EH (cell line): ENCODE measurements around the gene OR52D1.

Experiments used
- DNase-seq: peaks from one replicate; pipeline ENCODE4 v3.0.0-alpha.2; 2015; ENCODE audit warnings: low read depth

OR52D1 gene

DNA sequence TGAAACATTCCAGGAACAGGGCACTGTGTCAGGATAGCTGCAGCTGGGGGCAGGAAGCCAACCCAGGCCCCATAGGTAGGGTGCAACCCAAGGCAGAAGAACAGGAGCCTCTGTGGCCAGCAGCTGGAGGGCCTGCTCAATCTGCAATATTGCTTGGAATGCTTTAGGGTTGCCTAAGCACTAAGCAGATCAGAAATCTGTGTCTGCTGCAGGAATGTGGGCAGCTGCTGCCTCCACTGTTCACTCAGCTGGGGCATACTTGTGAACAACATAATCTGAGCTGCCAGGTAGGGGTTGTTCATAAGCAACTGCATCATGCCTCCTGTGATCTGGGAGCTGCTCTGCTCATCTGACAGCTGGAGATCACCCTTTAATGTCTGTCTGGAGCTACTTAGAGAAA is 26.4 kb downstream of the OR52D1 start:
- no peak for DNase-seq

GRCh38 chr11:5516599-5516998 is 28.1 kb downstream of the OR52D1 start, which contains the start of gene UBQLNL:
UBQLNL (minus strand) TSS chr11:5516699; CDS start chr11:5516441, 258 bp downstream.
- DNase-seq: no peak

DNA sequence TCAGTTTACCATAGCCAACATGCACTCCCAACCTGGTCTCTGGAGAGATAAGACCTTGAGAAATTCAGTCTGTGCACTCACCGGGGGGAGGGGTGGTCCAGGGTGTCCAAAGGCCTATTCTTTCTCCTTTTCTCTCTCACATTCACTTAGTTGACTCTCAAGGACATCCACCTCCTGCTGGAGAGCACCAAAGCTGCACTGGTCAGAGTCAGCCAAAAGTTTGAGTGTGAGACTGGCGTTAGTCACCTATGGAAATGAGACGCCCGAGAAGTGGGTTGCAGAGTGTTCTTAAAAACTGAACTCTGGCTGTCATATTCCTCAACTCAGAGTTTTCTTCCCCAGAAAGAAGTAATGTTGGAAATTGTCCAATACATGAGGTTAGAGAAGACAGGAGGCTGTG is 33.1 kb downstream of the OR52D1 start:
- no peak for DNase-seq

GRCh38 chr11:5522308-5522707 is 33.8 kb downstream of the OR52D1 start:
- DNase-seq: no peak

DNA sequence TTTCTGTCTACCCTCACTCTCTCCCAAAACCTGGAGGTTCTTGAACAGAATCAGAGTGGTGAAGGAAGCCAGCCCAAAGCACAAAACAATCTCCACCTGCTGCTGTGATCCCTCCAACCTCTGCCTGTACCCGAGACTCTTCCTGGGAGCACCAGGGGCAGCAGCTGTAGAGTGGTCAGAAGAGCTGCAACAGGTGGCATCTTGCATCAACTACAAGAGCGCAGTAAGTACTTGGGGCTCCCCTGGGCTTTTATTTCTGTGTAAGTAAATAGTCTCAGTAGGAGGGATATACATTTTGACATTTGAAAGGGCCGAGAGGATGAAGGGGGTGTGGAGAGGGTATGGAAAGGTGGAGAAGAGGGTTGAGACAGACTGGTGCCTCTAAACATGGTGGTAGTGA is 36.3 kb downstream of the OR52D1 start:
- no peak for DNase-seq

DNA sequence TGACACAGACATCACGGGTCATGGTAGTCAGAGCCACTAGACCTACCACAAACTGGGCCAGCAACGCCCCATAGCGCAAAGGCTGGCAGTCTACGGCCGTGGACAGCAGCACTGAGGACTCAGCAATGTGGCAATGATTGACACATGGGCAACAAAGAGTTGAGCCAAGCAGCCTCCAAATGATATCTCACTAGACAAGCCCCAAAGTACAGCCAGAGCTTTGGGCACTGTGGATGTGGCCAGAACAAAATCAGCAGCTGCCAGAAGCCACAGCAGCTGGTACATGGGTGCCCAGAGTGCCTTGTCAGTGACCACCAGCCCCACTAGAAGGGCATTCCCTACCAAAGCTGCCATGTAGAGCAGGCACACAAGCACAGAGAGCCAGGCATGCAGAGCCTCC is 39.2 kb downstream of the OR52D1 start:
- DNase-seq: no peak

DNA sequence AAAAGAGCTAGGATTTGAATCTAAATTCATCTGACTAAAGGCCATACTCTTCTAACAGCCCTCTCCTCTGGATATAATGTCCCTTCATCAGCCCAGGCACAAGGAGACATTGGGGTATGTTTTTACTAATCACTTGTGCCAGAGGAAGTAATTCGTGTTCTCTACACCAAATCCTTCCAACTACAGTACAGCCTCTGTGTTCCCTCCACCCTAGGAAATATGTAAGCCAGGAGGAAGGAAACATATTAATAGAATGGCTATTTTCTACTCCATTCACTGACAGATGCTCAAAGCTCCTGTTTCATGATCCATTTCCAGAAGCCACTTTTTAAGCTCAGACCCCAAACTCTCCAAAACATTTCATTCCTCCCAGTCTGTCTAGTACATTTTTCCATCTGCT is 40.0 kb downstream of the OR52D1 start:
- DNase-seq: no peak

DNA sequence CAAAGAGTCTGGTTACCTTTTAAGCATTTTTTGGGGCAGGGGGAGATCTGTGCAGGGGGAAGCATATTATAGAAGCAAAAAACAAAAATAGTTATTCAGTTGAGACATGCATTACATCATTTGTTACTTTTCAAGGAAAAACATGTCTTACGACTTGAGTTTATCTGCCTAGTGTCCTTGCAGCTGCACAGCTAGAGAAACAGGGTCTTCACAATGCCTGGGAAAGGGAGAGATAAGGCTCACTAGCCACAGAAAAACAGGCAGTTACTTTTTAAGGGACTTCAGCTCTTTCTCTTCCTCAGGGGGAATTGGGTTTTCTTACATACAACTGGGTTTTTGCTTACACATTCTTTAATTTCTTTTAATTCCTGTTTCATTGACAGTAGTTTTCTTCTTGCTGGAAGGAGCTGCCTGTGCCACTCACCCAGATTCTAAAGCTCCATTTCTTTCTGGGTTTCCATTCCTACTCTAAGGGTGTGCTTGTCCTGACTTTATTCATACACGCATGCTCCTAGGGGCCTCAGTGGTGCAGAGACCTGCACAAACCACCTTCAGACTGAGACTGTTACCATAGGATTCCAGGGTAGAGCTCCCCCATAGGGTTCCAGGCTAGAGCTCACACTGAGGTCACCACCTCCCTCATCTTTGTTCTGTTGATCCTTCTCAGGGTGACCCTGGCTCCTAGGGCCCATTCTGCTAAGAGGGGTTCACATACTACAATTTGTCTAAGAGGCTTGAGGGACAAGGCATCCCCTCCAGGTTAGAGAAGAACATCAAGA is 42.8 kb downstream of the OR52D1 start:
- DNase-seq: no peak

DNA sequence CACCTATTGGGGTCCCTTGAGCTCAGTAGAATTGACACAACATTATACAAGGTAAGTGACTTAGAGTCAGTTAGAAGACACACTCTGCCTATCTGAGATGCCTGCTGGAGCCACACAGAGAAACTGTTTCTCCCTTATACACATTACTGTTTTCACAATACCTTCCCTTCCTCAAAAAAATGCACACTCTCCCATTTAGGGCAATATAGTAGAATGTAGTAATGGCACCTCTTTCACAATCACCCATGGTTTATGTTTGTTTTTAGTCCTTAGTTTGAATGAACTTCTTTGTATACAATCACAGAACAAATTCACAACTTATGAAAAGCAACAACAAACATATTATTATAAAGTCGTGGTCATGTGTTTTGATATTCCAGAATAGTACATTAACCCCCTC is 45.6 kb downstream of the OR52D1 start:
- no peak for DNase-seq

DNA sequence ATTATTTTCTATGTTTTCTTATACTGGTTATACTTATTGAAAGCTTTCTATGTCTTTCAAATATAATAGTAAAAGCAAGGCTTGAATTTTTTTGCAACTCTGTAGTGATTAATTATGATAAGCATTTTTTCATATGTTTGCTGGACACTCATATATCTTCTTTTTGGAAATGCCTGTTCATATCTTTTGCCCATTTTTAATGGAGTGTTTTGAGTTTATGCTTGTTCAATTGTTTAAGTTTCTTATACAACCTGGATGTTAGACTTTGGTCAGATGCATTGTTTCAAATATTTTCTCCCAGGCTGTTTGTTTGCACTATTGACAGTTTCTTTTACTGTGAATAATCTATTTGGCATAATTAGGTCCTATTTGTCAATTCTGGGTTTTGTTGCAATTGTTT is 48.0 kb downstream of the OR52D1 start:
- no peak for DNase-seq
